GM19025 (cell line): ENCODE results near the gene PAX3.

Experiments
- ATAC-seq: cut with Tn5 transposase; IDR thresholded peaks from one replicate; pipeline ENCODE4 v1.9.1; 2021; ENCODE audit warnings: mild to moderate bottlenecking, low read depth, moderate library complexity; ENCODE audit not compliant: unreplicated experiment

PAX3 gene

DNA sequence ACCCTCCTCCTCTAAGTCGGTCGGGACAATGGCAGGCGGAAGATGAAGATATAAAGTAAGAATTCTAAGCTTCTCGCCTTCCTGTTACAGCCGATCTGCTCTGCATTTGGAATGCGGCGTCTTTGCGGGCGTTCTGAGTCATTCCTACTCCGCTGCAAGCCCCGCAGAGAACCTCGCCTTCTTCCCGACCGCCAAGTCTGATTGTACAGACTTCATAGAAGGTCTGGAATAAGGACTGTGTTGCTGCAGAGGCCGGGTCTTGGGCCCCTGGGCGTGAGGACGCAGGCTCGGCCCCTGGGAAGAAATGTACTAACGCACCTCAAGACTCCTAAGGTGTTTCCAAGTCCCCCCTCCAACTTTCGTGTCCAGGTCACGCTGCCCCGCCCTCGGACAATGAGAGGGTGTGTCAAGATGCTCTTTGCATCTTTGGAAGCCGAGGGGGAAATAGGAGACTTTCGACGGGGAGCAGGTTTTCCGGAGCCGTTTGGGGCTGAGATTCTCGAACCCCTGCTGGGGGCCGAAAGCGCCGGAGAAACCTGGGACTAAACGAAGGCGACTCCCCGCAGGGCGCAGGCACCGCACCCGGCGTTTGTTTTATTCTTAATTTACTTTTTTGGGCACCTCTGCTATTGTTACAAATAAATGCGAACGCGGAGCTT, 12.7 kb upstream of the PAX3 start:
- ATAC-seq, result no peak

DNA sequence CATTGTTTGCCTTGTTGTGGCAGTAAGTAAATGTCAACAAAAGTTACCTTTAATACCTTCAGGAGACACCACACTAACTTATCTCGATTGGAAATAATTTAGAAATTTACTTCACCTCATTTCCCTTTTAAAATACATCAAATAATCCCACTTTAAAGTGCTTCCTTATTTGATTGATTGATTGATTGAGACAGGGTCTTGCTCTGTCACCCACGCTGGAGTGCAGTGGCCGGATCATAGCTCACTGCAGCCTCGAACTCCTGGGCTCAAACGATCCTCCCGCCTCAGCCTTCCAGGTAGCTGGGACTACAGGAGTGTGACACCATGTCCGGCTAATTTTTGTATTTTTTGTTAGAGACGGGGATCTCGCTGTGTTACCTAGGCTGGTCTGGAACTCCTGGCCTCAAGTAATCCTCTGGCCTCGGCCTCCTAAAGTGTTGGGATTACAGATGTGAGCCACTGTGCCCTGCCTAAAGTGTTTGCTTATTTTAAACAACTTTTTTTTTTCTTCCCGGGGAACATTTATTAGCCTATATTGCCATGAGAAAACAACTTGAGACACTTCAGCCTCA, 12.0 kb upstream of the PAX3 start:
- ATAC-seq, result no peak

DNA sequence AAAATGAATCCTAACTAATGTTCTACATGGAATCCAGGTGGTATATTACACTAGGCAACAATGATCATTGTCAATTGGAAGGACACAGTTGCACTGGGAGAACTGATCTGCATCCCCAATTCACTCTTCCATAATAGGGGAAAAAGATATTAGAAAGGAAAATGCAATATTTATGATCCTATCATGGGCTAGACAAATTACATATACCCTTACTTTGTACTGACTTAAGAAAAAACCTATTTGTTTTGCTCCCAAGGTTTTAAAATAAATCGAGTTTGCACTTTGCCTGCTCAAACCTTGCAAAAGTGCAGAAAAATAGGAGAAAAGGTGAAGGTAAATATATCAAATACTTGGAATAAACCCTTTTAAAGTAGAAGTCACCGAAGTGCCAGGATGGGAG, 11.0 kb upstream of the PAX3 start:
- ATAC-seq, result no peak

DNA sequence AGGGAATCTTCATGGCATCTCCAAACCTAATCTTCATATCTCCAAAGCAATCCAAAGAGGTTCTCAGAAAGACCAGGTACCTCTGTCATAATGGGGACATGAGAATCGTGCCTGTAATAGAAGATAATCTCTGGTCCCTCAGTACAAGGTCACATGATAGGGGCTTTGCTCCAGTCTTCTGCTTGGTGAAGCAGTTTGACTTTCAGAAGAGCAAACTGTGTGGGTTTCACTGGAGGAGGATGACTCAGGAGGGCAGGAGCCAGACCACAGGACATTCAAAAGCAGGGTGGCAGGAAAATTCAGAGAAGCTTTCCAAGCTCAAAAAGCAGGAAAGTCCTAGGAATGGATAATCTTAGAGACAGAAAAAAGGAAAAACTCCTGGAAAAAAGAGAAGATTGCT, 10.6 kb upstream of the PAX3 start:
- no peak for ATAC-seq

DNA sequence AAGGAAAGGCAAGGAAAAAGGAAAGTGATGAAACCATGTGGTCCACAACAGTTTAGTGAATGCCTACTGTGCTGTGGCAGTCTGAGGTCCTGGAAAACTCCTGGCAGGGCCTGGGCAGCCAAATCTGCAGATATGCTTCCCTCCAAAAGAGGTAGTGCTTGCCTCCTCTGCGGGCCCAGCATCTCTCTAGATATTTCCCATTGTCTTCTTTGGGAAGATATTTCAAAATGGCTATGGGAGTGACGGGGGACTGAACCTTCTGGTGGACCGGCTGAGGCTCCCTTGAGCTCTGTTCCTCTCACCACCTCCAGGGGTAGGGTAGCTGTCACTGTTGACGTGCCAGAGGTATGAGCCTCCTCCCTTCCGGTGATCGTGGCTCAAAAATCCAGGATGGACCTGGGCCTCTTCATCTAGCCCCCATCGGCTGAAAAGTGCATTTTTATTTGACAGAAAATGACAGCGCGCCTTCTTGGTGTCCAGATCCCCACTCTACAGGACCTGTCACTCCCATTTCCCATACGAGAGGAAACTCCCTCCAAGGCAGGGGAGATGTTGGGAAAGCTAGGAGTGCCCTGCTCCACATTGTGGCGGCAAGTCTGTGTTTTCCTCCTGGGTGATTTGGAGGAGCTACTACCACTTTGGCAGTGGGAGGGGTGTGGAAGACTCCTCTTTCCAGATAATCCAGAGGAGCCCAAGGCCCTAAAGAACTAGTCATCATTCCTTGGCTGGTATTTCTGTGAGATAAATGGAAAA, 9.4 kb upstream of the PAX3 start:
- ATAC-seq, result no peak

DNA sequence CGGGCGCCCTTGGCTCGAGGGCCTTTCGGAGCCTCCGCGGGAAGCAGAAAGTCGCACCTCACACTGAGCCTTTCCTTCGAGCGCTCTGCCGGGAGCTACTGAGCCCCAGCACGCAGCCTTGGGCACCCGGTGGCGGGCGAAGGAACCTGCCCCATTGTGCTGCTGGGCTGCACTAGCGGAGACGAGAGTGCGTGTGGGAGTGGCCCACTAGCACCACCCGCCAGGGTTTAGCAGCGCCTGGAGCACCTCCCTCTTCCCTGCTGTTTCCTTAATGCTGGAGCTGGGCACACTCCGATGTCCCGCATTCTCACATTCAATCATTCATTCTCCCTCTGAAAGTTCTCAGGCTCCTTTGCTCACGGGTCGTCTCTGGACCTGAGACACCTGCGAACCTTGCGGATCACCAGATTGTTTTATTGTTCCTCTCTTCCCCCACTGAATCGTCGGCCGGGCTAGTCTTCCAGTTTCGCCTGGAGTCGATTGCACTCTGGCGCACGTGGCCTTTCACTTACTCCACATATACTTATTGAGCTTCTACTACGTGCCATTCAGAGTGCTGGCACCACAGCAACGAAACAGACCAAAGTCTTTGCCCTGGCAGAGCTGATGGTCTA, 8.5 kb upstream of the PAX3 start:
- ATAC-seq, result no peak

DNA sequence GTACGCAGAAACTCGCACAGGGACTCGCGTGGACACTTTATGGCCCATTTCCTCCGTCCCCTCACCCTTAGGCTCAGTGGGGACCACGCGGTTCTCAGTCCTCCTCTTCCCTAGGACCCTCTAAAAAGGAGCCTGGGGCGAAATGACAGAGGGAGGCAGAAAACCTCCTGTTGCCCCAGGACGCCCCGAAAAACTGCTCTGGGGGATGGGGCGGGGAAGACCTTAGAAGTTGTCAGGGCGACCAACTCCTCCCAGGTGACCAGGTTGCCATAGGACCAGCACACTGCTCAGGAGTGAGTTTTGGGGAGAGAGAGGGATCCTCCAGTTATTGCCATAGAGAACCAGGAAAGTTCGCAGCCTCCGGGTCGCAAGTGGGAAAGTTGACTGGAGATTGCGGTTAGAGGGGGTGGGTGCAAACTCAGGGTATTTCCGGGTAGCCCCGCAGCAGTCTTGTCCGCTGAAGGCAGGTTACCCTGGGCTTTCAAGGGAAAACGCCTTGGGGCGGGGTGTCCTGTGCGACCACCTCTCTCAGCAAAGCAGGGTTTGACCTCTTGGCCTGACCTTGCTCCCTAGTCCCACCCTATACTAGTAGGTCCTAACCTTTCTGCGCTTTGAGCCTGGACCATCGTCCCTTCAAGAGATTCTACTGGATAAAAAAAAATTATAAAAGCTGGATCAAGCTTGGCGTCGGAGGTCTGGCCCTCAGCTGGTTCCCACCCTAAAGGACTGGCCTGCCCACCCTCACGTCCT, 7.8 kb upstream of the PAX3 start:
- ATAC-seq, result no peak

DNA sequence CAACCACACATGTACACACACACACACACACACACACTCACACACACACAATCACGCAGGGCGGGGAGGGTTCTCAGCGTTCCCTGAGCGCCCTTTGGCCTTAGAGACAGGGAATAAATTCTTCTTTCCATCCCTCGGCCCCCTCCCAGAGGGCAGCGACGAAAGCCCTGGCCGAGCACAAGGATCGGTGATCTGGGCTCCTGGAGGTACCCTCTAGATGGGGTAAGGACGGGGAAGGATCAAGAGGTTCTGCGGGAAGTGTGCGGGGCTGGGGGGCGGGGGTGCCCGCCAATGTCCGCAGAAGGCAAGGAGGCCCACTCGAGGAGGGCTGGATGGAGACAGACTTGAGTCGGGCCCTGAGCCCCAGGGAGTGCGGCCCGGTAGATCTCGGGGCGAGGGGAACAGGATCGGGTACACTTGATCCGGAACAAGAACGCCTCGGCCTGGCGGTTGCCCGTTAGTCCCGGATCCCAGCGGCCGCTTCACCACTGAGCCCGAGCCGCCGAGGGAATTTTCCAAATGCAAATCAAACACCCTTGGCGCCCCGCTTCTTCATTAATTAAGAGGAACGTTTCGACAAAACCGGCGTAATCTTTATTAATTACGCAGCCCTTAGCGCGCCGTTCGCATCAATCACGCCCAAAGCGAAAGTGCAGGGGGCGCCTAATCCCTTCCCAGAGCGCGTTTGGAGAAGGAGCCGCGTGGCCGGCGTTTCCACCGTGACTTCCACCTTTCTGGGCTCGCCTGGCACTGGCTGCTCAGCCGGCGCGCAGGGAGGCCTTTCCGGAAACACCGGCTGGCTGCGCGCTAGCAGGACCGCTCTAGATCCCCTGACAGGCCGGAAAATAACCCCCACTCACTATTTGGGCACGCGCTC, 7.0 kb upstream of the PAX3 start:
- no peak for ATAC-seq

DNA sequence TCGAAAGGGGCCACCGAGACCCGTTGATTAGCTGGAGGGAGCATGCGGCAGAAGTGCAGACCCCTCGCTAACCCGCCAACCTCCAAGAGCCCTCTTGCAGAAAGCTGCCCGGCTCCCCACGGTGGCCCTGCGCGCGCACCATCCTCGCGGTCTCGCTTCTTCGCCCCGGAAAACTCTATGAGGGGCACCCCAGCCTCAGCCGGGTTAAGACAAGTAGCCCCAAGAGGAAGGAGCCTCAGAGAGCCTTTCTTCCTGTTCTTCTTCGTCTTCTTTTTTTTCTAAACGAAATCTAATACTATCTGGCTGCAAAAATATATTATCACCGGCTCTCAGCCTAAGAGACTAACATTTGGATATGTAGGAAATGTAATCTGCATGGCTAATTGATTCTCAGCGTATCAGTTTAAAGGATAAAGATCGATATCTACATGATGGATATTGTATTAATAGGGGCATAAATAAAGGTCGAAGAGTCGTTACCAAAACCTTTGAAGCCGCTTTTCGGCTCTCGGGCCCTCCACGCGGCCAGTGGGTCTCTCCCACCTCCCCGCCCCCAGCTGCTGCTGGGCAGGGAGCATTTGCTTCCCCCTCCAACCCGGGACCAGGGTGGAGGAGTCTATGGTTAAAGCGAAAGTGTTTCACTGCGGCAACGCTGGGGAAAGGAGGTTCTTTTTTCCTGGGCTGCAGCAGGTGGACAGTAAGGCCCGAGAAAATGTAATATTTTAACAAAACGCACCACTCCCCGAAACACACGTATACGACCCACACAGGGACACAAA, 6.1 kb upstream of the PAX3 start:
- ATAC-seq, result no peak

DNA sequence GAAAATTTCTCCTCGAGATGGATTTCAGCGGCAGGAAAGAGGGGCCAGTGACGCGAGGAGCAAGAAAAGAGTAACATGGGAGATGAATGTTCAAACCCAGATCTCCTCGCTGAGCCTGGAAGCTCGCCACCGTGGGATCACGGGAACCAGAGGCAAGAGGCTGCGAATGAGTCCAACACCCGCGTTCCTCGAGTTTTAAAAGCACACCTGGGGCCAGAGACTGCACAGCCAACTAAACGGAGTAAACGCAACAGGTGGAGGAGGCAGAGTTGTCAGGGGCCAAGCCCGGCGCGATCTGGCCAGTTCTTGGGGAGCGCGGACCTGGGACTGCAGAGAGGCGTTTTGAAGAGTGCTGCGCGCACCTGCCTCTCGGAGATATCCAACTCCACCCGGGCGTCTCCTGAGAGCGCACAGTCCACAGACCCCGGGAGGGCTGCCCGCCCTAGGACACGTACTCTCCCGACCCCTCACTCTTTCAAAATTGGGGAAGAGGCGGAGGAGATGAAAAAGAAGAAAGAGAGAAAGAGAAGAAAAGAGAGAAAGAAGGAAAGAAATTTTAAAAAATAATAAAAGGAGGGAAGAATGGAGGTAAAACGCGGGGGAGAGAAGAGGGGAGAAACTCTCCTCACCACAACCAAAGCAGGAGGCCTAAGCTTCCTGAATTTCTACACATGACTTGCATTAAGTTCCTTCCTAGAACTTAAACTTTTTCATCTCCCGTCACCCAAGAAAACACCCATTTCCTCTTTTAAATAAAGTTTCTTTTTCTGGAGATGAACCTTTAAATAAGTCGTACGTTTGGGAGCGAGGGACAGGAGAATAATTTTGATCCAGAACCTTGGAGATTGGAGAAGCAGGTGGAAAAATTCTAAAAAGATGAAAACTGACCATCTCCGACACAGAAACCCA, 5.3 kb upstream of the PAX3 start:
- ATAC-seq, result no peak

DNA sequence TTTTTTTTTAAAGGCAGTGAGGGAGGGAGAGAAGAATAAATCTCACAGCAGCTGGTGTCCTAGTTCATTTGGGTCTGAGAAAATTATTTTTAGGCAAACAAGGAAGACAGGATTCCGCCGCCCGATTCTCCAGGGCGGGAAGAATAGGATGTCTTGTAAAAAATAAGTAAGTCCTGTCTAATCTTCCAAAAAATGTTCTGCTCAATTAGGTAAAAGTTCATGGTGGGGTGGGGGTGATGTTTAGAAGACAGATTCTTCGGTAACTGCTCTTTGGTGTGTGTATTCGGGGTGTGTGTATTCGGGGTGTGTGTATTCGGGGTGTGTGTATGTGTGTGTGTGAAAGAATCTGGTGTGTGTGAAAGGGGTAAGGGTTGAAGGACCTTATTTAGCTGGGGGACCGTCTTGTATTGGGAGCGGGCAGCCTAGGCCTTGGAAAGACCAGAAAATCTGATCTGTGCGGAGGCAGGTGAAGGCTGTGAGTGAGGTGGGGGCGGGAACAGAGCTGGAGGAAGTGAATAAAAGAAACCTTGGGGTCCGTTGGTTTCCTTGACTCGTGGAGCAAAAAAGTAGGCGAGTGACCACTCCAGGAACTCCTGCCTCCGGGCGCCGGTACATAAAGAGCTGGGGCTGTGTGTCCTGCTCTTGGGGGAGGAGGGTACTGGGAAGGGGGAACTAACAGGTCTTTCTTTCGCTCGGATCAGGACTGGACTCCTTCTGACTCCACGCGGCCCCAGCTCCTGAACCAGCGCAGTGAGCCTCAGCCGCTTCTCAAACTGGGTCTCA, 4.4 kb upstream of the PAX3 start:
- ATAC-seq, result no peak

DNA sequence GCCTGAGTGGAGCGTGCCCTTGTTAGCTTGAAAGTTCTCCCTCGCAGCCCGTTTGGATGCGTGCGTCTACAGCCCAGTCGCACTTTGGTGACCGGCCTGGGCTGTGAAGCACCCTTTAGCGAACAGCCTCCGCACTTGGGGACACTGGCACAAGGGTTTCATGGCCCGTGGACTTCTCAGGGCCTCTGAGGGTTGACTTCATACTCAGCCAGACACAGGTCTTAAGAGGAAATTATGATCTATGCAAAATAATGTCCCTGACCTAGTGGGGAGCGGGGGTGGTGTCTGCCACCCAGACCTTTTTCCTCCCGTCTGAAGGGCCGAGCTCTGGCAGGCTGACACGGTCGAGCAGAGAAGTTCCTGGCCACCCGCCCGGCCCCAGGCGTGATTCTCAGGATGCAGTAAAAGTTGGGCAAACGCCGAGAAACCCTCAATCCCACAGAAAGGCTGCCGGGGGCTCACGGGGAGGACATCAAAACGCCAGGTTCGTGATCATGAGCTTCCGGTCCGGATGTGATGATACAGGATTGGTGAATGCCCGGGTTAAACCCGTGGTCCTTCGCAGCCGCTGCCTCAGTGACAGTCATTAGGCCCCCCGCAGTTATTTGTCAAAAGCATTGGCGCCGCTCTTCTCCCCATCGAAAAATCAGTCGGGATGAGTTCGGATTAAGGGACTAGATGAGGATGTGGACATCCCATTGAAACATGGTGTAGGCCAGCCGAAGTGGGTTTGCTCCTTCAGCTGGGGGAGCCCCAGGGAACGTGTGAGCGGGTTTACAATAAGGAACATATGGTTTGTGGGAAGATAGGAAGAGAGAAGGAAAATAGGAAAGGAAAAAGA, 3.6 kb upstream of the PAX3 start:
- ATAC-seq, result no peak

DNA sequence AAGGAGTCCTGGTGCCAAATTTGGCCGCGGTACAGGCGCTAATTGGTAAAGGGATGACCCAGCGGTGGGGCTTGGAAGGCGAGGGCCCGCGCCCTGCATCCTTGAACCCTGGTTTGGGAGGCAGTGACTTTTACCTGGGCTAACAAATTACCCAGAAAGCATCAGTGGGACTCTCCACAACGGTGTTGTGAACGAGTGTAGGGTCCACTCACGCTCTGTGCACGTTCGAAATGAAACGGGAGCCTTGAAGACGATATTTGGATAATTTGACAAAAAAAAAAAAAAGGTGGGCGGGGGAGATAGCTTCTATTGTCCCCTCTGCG, 3.0 kb upstream of the PAX3 start:
- no peak for ATAC-seq

DNA sequence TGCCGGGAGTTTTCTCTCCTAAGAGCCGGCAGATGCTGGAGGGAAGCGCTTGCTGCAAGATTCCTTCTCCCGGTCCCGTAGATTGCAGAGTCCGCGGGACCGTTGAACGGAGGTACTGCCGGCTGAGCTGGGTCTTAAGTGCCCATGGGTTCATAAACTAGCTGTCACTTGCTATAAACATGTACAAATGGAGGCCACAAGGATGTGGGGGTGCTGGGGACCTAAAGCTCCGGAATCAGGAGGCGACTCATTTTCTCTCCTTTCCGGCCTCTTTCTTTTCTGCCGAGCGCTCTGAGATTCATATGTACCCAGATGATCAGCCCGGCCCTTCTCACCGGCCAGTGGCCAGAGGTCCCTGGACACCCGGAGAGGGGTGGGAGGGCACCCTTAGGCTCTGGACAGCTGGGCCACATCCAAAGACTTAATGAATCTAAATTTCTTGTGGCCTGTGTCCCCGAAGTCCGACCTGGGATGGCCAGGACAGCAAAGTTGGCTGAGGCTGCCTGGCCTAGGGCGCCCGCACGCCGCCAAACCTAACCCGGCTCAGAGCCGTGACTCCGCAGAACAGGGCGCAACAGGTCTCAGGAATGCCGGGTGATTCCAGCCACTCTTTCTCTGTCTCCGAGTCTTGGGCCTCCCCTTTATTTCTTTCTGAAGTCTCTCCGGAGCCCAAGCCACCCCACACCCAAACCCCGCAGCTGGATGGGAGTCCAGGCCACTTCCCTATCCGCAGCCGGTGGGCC, 2.4 kb upstream of the PAX3 start:
- no peak for ATAC-seq

DNA sequence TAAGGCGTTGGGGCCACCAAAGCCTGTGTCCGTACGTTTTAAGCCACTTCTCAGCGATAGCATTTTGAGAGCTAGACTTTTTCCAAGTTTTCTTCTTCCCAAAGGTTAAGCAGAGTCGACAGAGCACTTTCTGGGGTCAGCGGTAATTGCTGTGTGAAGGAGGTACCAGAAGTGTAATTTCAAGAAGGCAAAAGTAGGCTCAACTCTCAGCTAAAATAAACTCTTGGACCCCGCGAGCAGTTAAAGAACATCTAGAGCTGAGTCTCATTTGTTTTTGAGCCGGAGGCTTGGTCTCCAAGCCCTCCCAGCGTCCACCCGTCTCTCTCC, 1.9 kb upstream of the PAX3 start:
- ATAC-seq, result no peak
